ENCODE measurements around the gene ARL8A. TPM values are rescaled to one million over a fixed set of nuclear protein-coding genes. Genes with fewer than 3 reads are reported as not detected.

ARL8A gene
- total RNA-seq, 2 donors from 2014 or later = 72.8 to 82.0 TPM

DNA sequence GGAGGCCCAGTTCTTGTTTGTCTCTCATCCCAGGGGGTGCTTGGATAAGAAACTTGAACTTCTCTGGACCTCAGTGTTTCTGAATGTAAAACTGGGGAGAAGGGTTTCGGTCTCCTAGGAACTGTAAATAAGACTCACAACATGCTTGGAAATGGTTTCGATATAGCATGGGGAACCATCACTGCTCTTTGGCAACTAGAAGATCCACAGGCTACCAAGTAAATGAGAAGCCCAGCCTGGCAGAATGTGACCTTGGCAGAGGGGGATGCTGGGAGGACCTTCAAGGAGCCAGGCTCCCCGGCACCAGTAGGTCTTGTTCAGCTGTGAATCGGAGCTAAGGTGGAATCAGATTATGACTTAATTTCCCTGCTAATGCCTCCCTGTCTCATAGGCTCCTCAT is 3.7 kb downstream of the ARL8A start:
- H3K36me3 Mint-ChIP-seq (ENCODE audit: low read depth) = peaks cover 23% of the 10 kb centered on the region
- H3K27me3 ChIP-seq (ENCODE audit: control insufficient read depth, insufficient read depth, low read length, poor library complexity, severe bottlenecking) = no peaks in the 10 kb centered on the region
- DNase-seq = no peak
- peaks cover 38% of the 10 kb centered on the region for H3K36me3 ChIP-seq (ENCODE audit: control insufficient read depth, insufficient read depth, low read length)
- no peak overlapping the region for H3K4me3 Mint-ChIP-seq
- H3K27ac ChIP-seq (ENCODE audit: low read depth, low read length) = no peak overlapping the region
- H3K27ac Mint-ChIP-seq = peak overlapping the region; percentile 35
- no peaks in the 10 kb centered on the region for H3K9me3 Mint-ChIP-seq
- H3K9me3 ChIP-seq (ENCODE audit: control insufficient read depth, low read length) = no peaks in the 10 kb centered on the region
- no peak overlapping the region for H3K4me3 ChIP-seq (ENCODE audit: low read length)
- peaks cover 22% of the 10 kb centered on the region for H3K4me1 Mint-ChIP-seq
- no peak for TF ChIP-seq CTCF (conservative IDR thresholded peaks at IDR 0.05)
- H3K4me1 ChIP-seq (ENCODE audit: control insufficient read depth, insufficient read depth, low read length) = no peaks in the 10 kb centered on the region
- peaks cover 8% of the 10 kb centered on the region for H3K27me3 Mint-ChIP-seq (ENCODE audit: insufficient read depth)
- H3K9ac ChIP-seq (ENCODE audit: extremely low read depth, low read length, poor library complexity, severe bottlenecking) = no peak overlapping the region
- WGBS, 2 experiments (ENCODE audit: insufficient coverage in 1 of 2, insufficient read length in 1 of 2) = 93 to 94% methylated on average over 4 of the region's 4 CpGs

DNA sequence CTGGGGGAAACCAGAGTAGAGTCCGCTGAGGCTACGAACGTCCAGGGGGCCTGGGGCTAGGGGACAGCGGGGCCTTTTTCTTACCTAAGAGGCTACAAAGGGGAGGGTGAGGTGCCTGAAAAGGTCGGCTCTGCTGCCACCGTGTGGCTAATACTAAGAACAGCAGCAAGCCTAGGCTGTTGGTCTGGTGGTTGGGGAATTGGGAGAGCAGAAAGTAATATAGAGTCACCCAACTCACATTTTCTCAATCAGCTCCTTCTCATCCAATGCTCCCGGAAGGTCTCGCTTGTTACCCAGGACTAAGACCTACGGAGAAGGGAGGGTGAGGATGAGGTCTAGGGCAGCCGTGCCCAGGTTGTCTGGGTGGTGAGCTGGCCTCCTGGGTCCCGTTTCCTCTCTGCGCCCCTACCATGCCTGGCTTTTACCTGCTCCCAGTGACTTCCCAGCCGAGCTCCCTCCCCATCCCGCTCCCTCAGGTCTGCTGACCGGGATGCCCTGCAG is 9.3 kb downstream of the ARL8A start:
- no peaks in the 10 kb centered on the region for H3K4me1 Mint-ChIP-seq
- no peaks in the 10 kb centered on the region for H3K4me1 ChIP-seq (ENCODE audit: control insufficient read depth, insufficient read depth, low read length)
- no peaks in the 10 kb centered on the region for H3K27me3 Mint-ChIP-seq (ENCODE audit: insufficient read depth)
- H3K36me3 Mint-ChIP-seq (ENCODE audit: low read depth) = peaks cover 37% of the 10 kb centered on the region
- H3K27ac ChIP-seq (ENCODE audit: low read depth, low read length) = no peak overlapping the region
- peaks cover 59% of the 10 kb centered on the region for H3K36me3 ChIP-seq (ENCODE audit: control insufficient read depth, insufficient read depth, low read length)
- H3K27ac Mint-ChIP-seq = peak overlapping the region; percentile 68
- H3K9me3 Mint-ChIP-seq = no peaks in the 10 kb centered on the region
- peak; percentile 90 for TF ChIP-seq CTCF (conservative IDR thresholded peaks at IDR 0.05)
- peak; percentile 82 for DNase-seq
- whole genome bisulfite sequencing, 2 experiments (ENCODE audit: insufficient coverage in 1 of 2, insufficient read length in 1 of 2) = 42 to 67% methylated on average over 8 to 15 of the region's 15 CpGs
- no peaks in the 10 kb centered on the region for H3K9me3 ChIP-seq (ENCODE audit: control insufficient read depth, low read length)
- no peak overlapping the region for H3K9ac ChIP-seq (ENCODE audit: extremely low read depth, low read length, poor library complexity, severe bottlenecking)
- no peak overlapping the region for H3K4me3 Mint-ChIP-seq
- H3K27me3 ChIP-seq (ENCODE audit: control insufficient read depth, insufficient read depth, low read length, poor library complexity, severe bottlenecking) = no peaks in the 10 kb centered on the region
- no peak overlapping the region for H3K4me3 ChIP-seq (ENCODE audit: low read length)

DNA sequence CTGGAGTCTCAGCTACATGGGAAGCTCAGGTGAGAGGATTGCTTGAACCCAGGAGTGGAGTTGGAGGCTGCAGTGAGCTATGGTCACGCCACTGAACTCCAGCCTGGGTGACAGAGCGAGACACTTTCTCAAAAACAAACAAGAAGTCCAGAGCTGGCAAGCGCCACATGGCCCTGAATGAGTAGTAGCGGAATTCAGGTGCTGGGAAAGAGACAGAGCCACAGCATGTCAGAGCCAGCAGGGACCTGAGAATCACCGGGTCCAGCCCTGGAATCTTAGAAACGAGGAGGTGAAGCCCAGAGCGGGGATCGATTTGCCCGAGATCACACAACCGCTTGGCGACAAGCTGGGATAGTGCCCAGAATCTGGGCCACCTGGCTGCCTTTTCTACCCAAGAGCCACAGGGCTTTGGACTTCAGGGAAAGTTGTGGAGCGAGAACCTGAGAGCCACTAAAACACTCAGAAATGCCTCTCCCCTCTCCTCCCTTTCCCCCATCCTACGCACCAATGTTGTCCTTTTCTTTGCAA is 9.8 kb downstream of the ARL8A start:
- Mint-ChIP-seq H3K4me1 (no peaks in the 10 kb centered on the region), H3K9me3 (no peaks in the 10 kb centered on the region), H3K36me3 (ENCODE audit: low read depth) (peaks cover 37% of the 10 kb centered on the region), H3K27me3 (ENCODE audit: insufficient read depth) (no peaks in the 10 kb centered on the region), H3K27ac (peak overlapping the region; percentile 68), H3K4me3 (no peak overlapping the region)
- Histone ChIP-seq H3K9ac (ENCODE audit: extremely low read depth, low read length, poor library complexity, severe bottlenecking) (no peak overlapping the region), H3K9me3 (ENCODE audit: control insufficient read depth, low read length) (no peaks in the 10 kb centered on the region), H3K27ac (ENCODE audit: low read depth, low read length) (no peak overlapping the region), H3K4me1 (ENCODE audit: control insufficient read depth, insufficient read depth, low read length) (no peaks in the 10 kb centered on the region), H3K36me3 (ENCODE audit: control insufficient read depth, insufficient read depth, low read length) (peaks cover 59% of the 10 kb centered on the region), H3K27me3 (ENCODE audit: control insufficient read depth, insufficient read depth, low read length, poor library complexity, severe bottlenecking) (no peaks in the 10 kb centered on the region), H3K4me3 (ENCODE audit: low read length) (no peak overlapping the region)
- DNase-seq = no peak
- WGBS, 2 experiments (ENCODE audit: insufficient coverage in 1 of 2, insufficient read length in 1 of 2) = 96 to 97% methylated on average over 13 of the region's 13 CpGs
- TF ChIP-seq CTCF (conservative IDR thresholded peaks at IDR 0.05) = no peak
